Measurements from ENCODE around the gene TNN.

GRCh38 chr1:175195798-175196197 is 128.2 kb downstream of the TNN start:
- TF ChIP-seq POLR2A (IDR thresholded peaks at IDR 0.05) (no peak), CTCF (IDR thresholded peaks at IDR 0.05) (no peak)
